ENCODE measurements around the gene DGKE. TPM values are rescaled to one million over a fixed set of nuclear protein-coding genes. Genes with fewer than 3 reads are reported as not detected.

The DGKE gene
- total and polyA plus RNA-seq, 2 of the 13 experiments (the other 11 are each of a cell fraction or from before 2014, with no cell fraction given), result 3.2 to 5.3 TPM

DNA sequence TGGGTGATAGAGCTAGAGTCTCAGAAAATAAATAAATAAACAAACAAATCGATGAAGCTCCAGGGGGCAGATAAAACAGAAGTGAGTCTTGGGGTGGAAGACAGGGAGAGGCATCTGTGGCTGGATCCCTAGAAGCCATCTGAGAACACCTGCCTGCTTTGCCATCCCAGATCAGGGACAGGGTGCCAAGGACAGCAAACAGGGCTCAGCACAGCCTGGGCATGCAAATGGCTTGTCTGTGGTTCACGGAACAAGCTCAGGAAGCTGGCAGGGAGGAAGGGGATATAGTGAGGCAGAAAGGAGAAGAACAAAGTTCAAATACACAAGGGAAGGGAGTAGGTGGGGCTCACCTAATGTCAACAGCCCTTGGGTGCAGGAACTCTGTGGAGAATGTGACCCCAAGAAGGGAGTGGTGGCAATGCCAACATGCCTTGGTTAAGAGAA, 52.4 kb downstream of the DGKE start (continued):
- TF ChIP-seq ZNF597 (CRISPR knock-in tag; IDR thresholded peaks at IDR 0.05), result no peak
- 0 out of 2 replicates have a peak, but pooled peaks have one; percentile 45 for TF ChIP-seq RCOR2 (CRISPR knock-in tag; IDR thresholded peaks at IDR 0.05)
- 0 out of 2 replicates have a peak, but pooled peaks have one; percentile 29 for TF ChIP-seq NFKBIZ (CRISPR knock-in tag; IDR thresholded peaks at IDR 0.05)
- TF ChIP-seq MEF2D (CRISPR knock-in tag; IDR thresholded peaks at IDR 0.05), result no peak
- TF ChIP-seq ZSCAN9 (CRISPR knock-in tag; IDR thresholded peaks at IDR 0.05; ENCODE audit: borderline replicate concordance), result 0 out of 2 replicates have a peak, but pooled peaks have one; percentile 8
- TF ChIP-seq FOXO1 (CRISPR knock-in tag; IDR thresholded peaks at IDR 0.05), result peak; percentile 62; the same call in 1 of the 2 replicates
- TF ChIP-seq GTF2F1 (IDR thresholded peaks at IDR 0.05; ENCODE audit: low read length), result no peak
- peak; percentile 67 for TF ChIP-seq ERF (CRISPR knock-in tag; IDR thresholded peaks at IDR 0.05)
- no peak for TF ChIP-seq NAIF1 (CRISPR knock-in tag; IDR thresholded peaks at IDR 0.05; ENCODE audit: borderline replicate concordance)
- TF ChIP-seq ZFYVE20 (CRISPR knock-in tag; IDR thresholded peaks at IDR 0.05; ENCODE audit: borderline replicate concordance, low read depth), result no peak
- peak; percentile 54; the same call in 1 of the 2 replicates for TF ChIP-seq FOXK1 (CRISPR knock-in tag; IDR thresholded peaks at IDR 0.05; ENCODE audit: borderline replicate concordance, low read depth)
- TF ChIP-seq POGZ (CRISPR knock-in tag; IDR thresholded peaks at IDR 0.05), result 0 out of 2 replicates have a peak, but pooled peaks have one; percentile 55
- no peak for TF ChIP-seq SKI (IDR thresholded peaks at IDR 0.05; ENCODE audit: partially characterized antibody)
- peak; percentile 76 for TF ChIP-seq SAP130 (CRISPR knock-in tag; IDR thresholded peaks at IDR 0.05; ENCODE audit: low read depth)
- no peak for TF ChIP-seq IRF1 (CRISPR knock-in tag; IDR thresholded peaks at IDR 0.05; ENCODE audit: low read depth)
- TF ChIP-seq HMGXB4 (CRISPR knock-in tag; IDR thresholded peaks at IDR 0.05; ENCODE audit: borderline replicate concordance in 1 of 2, low read depth in 1 of 2), result 0 out of 4 replicates have a peak, but pooled peaks of 1 of the 2 experiments have one; percentile 23
- no peak for TF ChIP-seq ATF7 (IDR thresholded peaks at IDR 0.05)
- TF ChIP-seq ATF7 (CRISPR knock-in tag; IDR thresholded peaks at IDR 0.05), result no peak
- no peak for TF ChIP-seq ZNF616 (CRISPR knock-in tag; IDR thresholded peaks at IDR 0.05; ENCODE audit: low read depth)
- TF ChIP-seq, protein P1, sequence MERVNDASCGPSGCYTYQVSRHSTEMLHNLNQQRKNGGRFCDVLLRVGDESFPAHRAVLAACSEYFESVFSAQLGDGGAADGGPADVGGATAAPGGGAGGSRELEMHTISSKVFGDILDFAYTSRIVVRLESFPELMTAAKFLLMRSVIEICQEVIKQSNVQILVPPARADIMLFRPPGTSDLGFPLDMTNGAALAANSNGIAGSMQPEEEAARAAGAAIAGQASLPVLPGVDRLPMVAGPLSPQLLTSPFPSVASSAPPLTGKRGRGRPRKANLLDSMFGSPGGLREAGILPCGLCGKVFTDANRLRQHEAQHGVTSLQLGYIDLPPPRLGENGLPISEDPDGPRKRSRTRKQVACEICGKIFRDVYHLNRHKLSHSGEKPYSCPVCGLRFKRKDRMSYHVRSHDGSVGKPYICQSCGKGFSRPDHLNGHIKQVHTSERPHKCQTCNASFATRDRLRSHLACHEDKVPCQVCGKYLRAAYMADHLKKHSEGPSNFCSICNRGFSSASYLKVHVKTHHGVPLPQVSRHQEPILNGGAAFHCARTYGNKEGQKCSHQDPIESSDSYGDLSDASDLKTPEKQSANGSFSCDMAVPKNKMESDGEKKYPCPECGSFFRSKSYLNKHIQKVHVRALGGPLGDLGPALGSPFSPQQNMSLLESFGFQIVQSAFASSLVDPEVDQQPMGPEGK (CRISPR knock-in tag; IDR thresholded peaks at IDR 0.05), result peak; percentile 51; the same call in 1 of the 2 replicates
- no peak; the same call in none of the 2 replicates for TF ChIP-seq ZNF644 (CRISPR knock-in tag; IDR thresholded peaks at IDR 0.05; ENCODE audit: low read depth)
- TF ChIP-seq ZNF180 (CRISPR knock-in tag; IDR thresholded peaks at IDR 0.05; ENCODE audit: borderline replicate concordance, low read depth), result no peak
- TF ChIP-seq, protein P2, sequence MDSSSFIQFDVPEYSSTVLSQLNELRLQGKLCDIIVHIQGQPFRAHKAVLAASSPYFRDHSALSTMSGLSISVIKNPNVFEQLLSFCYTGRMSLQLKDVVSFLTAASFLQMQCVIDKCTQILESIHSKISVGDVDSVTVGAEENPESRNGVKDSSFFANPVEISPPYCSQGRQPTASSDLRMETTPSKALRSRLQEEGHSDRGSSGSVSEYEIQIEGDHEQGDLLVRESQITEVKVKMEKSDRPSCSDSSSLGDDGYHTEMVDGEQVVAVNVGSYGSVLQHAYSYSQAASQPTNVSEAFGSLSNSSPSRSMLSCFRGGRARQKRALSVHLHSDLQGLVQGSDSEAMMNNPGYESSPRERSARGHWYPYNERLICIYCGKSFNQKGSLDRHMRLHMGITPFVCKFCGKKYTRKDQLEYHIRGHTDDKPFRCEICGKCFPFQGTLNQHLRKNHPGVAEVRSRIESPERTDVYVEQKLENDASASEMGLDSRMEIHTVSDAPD (CRISPR knock-in tag; IDR thresholded peaks at IDR 0.05), result no peak
- TF ChIP-seq FOXA3 (CRISPR knock-in tag; IDR thresholded peaks at IDR 0.05), result peak; percentile 97
- TF ChIP-seq ZMAT3 (CRISPR knock-in tag; conservative IDR thresholded peaks at IDR 0.05), result peak; percentile 26; the same call in 1 of the 2 replicates

Data from HepG2 (cell line).